RWPE2 (cell line): ENCODE data around the gene S100A9.

Experiments used
- ATAC-seq: fragments of 200-7000 bp; cut with Tn5 transposase; 3 replicates; pipeline ENCODE4 v1.9.1; 2021; ENCODE audit warnings: low read depth
- DNase-seq: peaks from one replicate; pipeline ENCODE4 v3.0.0-alpha.2; 2020; ENCODE audit warnings: low spot score
- H3K27ac ChIP-seq: fragments of 450-650 bp; 2 replicates; pipeline ENCODE4 v1.5.1; 2017; ENCODE audit warnings: mild to moderate bottlenecking; ENCODE audit not compliant: poor library complexity, severe bottlenecking
- H3K27me3 ChIP-seq: fragments of 250-450 bp; sonication (Bioruptor Pico); 2 replicates; pipeline ENCODE4 v1.5.1; 2021; ENCODE audit warnings: mild to moderate bottlenecking, moderate library complexity; ENCODE audit not compliant: insufficient read depth, poor library complexity, severe bottlenecking
- H3K36me3 ChIP-seq: fragments of 250-450 bp; sonication (Bioruptor Pico); 2 replicates; pipeline ENCODE4 v1.5.1; 2020; ENCODE audit warnings: low read depth, mild to moderate bottlenecking, moderate library complexity
- H3K4me1 ChIP-seq: fragments of 250-450 bp; sonication (Bioruptor Pico); 2 replicates; pipeline ENCODE4 v1.5.1; 2021; ENCODE audit warnings: mild to moderate bottlenecking, moderate library complexity; ENCODE audit not compliant: insufficient read depth, poor library complexity, severe bottlenecking
- H3K4me3 ChIP-seq: fragments of 250-450 bp; sonication (Bioruptor Pico); 2 replicates; pipeline ENCODE4 v1.5.1; 2021; ENCODE audit warnings: mild to moderate bottlenecking, moderate library complexity; ENCODE audit not compliant: severe bottlenecking
- H3K9me3 ChIP-seq: fragments of 250-450 bp; sonication (Bioruptor Pico); 2 replicates; pipeline ENCODE4 v1.5.1; 2021; ENCODE audit warnings: mild to moderate bottlenecking, moderate library complexity; ENCODE audit not compliant: severe bottlenecking
- CTCF ChIP-seq: fragments of 450-650 bp; IDR thresholded peaks from one replicate; pipeline ENCODE4 v1.5.1; 2017; ENCODE audit warnings: mild to moderate bottlenecking, moderate library complexity; ENCODE audit not compliant: poor library complexity, severe bottlenecking

S100A9 gene

GRCh38 chr1:153395136-153395685 is 37.6 kb downstream of the S100A9 start:
- TF ChIP-seq CTCF = no peak
- ATAC-seq (peak; percentile 70), DNase-seq (no peak)
- H3K27me3 ChIP-seq = no peaks in the 10 kb centered on the region
- no peaks in the 10 kb centered on the region for H3K9me3 ChIP-seq
- no peaks in the 10 kb centered on the region for H3K36me3 ChIP-seq
- H3K4me3 ChIP-seq = no peak overlapping the region
- peaks cover 13% of the 10 kb centered on the region for H3K4me1 ChIP-seq
- no peak overlapping the region for H3K27ac ChIP-seq

GRCh38 chr1:153395776-153396175 is 38.1 kb downstream of the S100A9 start:
- no peak for ATAC-seq

GRCh38 chr1:153396461-153396860 is 38.8 kb downstream of the S100A9 start:
- Histone ChIP-seq H3K4me3 (no peak overlapping the region), H3K36me3 (no peaks in the 10 kb centered on the region), H3K27me3 (no peaks in the 10 kb centered on the region), H3K9me3 (no peaks in the 10 kb centered on the region), H3K4me1 (peaks cover under 1% of the 10 kb centered on the region), H3K27ac (no peak overlapping the region)
- no peak for TF ChIP-seq CTCF
- ATAC-seq (no peak), DNase-seq (no peak)

More at GRCh38 chr1:153395776-153396175, 38.1 kb downstream of the S100A9 start:
- H3K27me3 ChIP-seq = no peaks in the 10 kb centered on the region
- H3K36me3 ChIP-seq = no peaks in the 10 kb centered on the region
- no peak for DNase-seq
- peaks cover 7% of the 10 kb centered on the region for H3K4me1 ChIP-seq
- H3K9me3 ChIP-seq = no peaks in the 10 kb centered on the region
- TF ChIP-seq CTCF = no peak
- H3K27ac ChIP-seq = no peak overlapping the region
- no peak overlapping the region for H3K4me3 ChIP-seq

GRCh38 chr1:153397051-153397923 is 39.6 kb downstream of the S100A9 start:
- Histone ChIP-seq H3K36me3 (no peaks in the 10 kb centered on the region), H3K27ac (no peak overlapping the region), H3K27me3 (no peaks in the 10 kb centered on the region), H3K4me1 (no peaks in the 10 kb centered on the region), H3K9me3 (no peaks in the 10 kb centered on the region), H3K4me3 (no peak overlapping the region)
- DNase-seq (no peak), ATAC-seq (no peak)
- TF ChIP-seq CTCF = no peak
